Lower lobe of right lung (tissue), 2 donors: ENCODE measurements around the gene CEP112. TPM values are rescaled to one million over a fixed set of nuclear protein-coding genes. Genes with fewer than 3 reads are reported as not detected.

Experiments
- ATAC-seq, 2 donors: fragments of 200-7000 bp; cut with Tn5 transposase; one replicate each; pipeline ENCODE4 v1.9.1; 2020 to 2022; ENCODE audit warnings: mild to moderate bottlenecking in 2 of 2, moderate library complexity in 2 of 2
- DNase-seq: peaks from one replicate; pipeline ENCODE4 v3.0.0-alpha.2; 2020
- H3K27ac ChIP-seq: fragments of 200-600 bp; one replicate; pipeline ENCODE4 v1.8.0; 2022
- H3K27me3 ChIP-seq: fragments of 200-600 bp; one replicate; pipeline ENCODE4 v1.8.0; 2022; ENCODE audit warnings: low read depth
- H3K36me3 ChIP-seq: fragments of 200-600 bp; one replicate; pipeline ENCODE4 v1.8.0; 2022; ENCODE audit warnings: mild to moderate bottlenecking
- H3K4me1 ChIP-seq: fragments of 200-600 bp; one replicate; pipeline ENCODE4 v1.8.0; 2022
- H3K4me3 ChIP-seq: fragments of 200-600 bp; one replicate; pipeline ENCODE4 v1.8.0; 2022; ENCODE audit warnings: mild to moderate bottlenecking
- H3K9me3 ChIP-seq: fragments of 200-600 bp; one replicate; pipeline ENCODE4 v1.8.0; 2022
- CTCF ChIP-seq: fragments of 200-600 bp; IDR thresholded peaks from one replicate; pipeline ENCODE4 v1.8.0; 2022; ENCODE audit warnings: antibody characterized with exemption, mild to moderate bottlenecking
- intact Hi-C: fragments of 100-400 bp; cut with DNase I; formaldehyde crosslinking; loops from one replicate; pipeline ENCODE4 v1.11.0; 2022
- long read RNA-seq: library from polyadenylated mRNA; unstranded; transcript quantifications from one replicate; pipeline ENCODE4 v2.0.0, GENCODE V29; 2021
- total RNA-seq: library from RNA; stranded (reverse); fragmentation: NEBNext Ultra II Directional; extraction: Animal tissue kit (Norgen Biotek cat#: 25700); gene quantifications from one replicate; pipeline ENCODE4 v1.2.1, GENCODE V29; 2021
- donor health status: DM: no; HTN: yes; CAD: no; lungs with severe emphysema.

CEP112 gene
- 30.1 TPM for total RNA-seq
- long read RNA-seq, transcript CEP112-202 (27 exons, 3,517 nt), result major isoform, 5 of 57 reads
- long read RNA-seq, partial matches to known transcripts, result 7 of 57 reads
- long read RNA-seq, other reads (novel, unspliced or antisense), result 38 of 57 reads

- intact Hi-C loops, result no loop called here
- Histone ChIP-seq H3K4me1 (peaks cover 25% of the 10 kb centered on the region), H3K27ac (peak within 1 kb of the TSS; percentile 85), H3K4me3 (peak within 1 kb of the TSS; percentile 83), H3K9me3 (no peaks in the 10 kb centered on the region), H3K27me3 (no peaks in the 10 kb centered on the region), H3K36me3 (no peaks in the 10 kb centered on the region)
- TF ChIP-seq CTCF, result no peak
- ATAC-seq (peak; percentile 93 to 94), DNase-seq (peak; percentile 84)
Measured at GRCh38 chr17:66191593-66192377, at the start of gene CEP112. CEP112 (minus strand) TSS chr17:66192133.

GRCh38 chr17:66240630-66241029, 48.7 kb upstream of the CEP112 start:
- ATAC-seq (no peak), DNase-seq (no peak)
- Histone ChIP-seq H3K9me3 (no peaks in the 10 kb centered on the region), H3K36me3 (no peaks in the 10 kb centered on the region), H3K4me3 (no peak overlapping the region), H3K27ac (no peak overlapping the region), H3K4me1 (no peaks in the 10 kb centered on the region), H3K27me3 (no peaks in the 10 kb centered on the region)
- intact Hi-C loops, result no loop called here
- no peak for TF ChIP-seq CTCF

GRCh38 chr17:66240013-66240412, 48.1 kb upstream of the CEP112 start:
- Histone ChIP-seq H3K27me3 (no peaks in the 10 kb centered on the region), H3K36me3 (no peaks in the 10 kb centered on the region), H3K9me3 (no peaks in the 10 kb centered on the region), H3K4me3 (no peak overlapping the region), H3K27ac (no peak overlapping the region), H3K4me1 (no peaks in the 10 kb centered on the region)
- DNase-seq, result no peak
- intact Hi-C loops, result no loop called here
- ATAC-seq, result no peak
- TF ChIP-seq CTCF, result no peak

GRCh38 chr17:66235377-66235994, 43.6 kb upstream of the CEP112 start:
- Histone ChIP-seq H3K27ac (no peak overlapping the region), H3K9me3 (no peaks in the 10 kb centered on the region), H3K4me3 (no peak overlapping the region), H3K4me1 (no peaks in the 10 kb centered on the region), H3K36me3 (no peaks in the 10 kb centered on the region), H3K27me3 (no peaks in the 10 kb centered on the region)
- no peak for DNase-seq
- intact Hi-C loops, result no loop called here
- no peak for ATAC-seq
- TF ChIP-seq CTCF, result no peak

GRCh38 chr17:66234611-66235010, 42.7 kb upstream of the CEP112 start:
- DNase-seq (no peak), ATAC-seq (no peak)
- H3K9me3 ChIP-seq, result no peaks in the 10 kb centered on the region
- no peak for TF ChIP-seq CTCF
- H3K36me3 ChIP-seq, result no peaks in the 10 kb centered on the region
- no peaks in the 10 kb centered on the region for H3K4me1 ChIP-seq
- no peak overlapping the region for H3K4me3 ChIP-seq
- no peaks in the 10 kb centered on the region for H3K27me3 ChIP-seq
- intact Hi-C loops, result no loop called here
- no peak overlapping the region for H3K27ac ChIP-seq
